Measurements from ENCODE around the gene CA10.

Gene CA10

GRCh38 chr17:51590071-51590656 is 568.4 kb downstream of the CA10 start:
- Mint-ChIP-seq H3K4me1 (no peaks in the 10 kb centered on the region), H3K27me3 (peaks cover 8% of the 10 kb centered on the region), H3K9me3 (peaks cover 15% of the 10 kb centered on the region), H3K36me3 (peaks cover 2% of the 10 kb centered on the region), H3K4me3 (no peak overlapping the region), H3K27ac (no peak overlapping the region)

GRCh38 chr17:51588063-51588462 is 570.5 kb downstream of the CA10 start:
- Mint-ChIP-seq H3K27ac (no peak overlapping the region), H3K4me1 (no peaks in the 10 kb centered on the region), H3K27me3 (peaks cover 13% of the 10 kb centered on the region), H3K4me3 (no peak overlapping the region), H3K36me3 (peaks cover 2% of the 10 kb centered on the region), H3K9me3 (peaks cover 15% of the 10 kb centered on the region)

GRCh38 chr17:51587516-51587915 is 571.0 kb downstream of the CA10 start:
- Mint-ChIP-seq H3K9me3 (peaks cover 15% of the 10 kb centered on the region), H3K27ac (no peak overlapping the region), H3K4me3 (no peak overlapping the region), H3K27me3 (peaks cover 13% of the 10 kb centered on the region), H3K36me3 (peaks cover 2% of the 10 kb centered on the region), H3K4me1 (no peaks in the 10 kb centered on the region)

GRCh38 chr17:51585514-51586104 is 572.9 kb downstream of the CA10 start:
- H3K36me3 Mint-ChIP-seq: peaks cover 2% of the 10 kb centered on the region
- H3K4me1 Mint-ChIP-seq: no peaks in the 10 kb centered on the region
- peaks cover 15% of the 10 kb centered on the region for H3K9me3 Mint-ChIP-seq
- no peak overlapping the region for H3K27ac Mint-ChIP-seq
- H3K4me3 Mint-ChIP-seq: no peak overlapping the region
- peaks cover 13% of the 10 kb centered on the region for H3K27me3 Mint-ChIP-seq

- Mint-ChIP-seq H3K9me3 (peaks cover 9% of the 10 kb centered on the region), H3K36me3 (peaks cover 1% of the 10 kb centered on the region), H3K27ac (no peak overlapping the region), H3K27me3 (peaks cover 20% of the 10 kb centered on the region), H3K4me3 (no peak overlapping the region), H3K4me1 (no peaks in the 10 kb centered on the region)
Measured at GRCh38 chr17:51580869-51581268, 577.6 kb downstream of the CA10 start.
